HG02970 (cell line): ENCODE results near the gene FTO.
"Not testable (repeated sequence)": the region's sequence is repeated elsewhere in the genome, so short reads cannot be mapped to it uniquely, and the experiment has no call there.

ENCODE experiments used
- ATAC-seq: cut with Tn5 transposase; IDR thresholded peaks from one replicate; pipeline ENCODE4 v1.9.1; 2021; ENCODE audit warnings: mild to moderate bottlenecking, moderate library complexity, moderate number of reproducible peaks; ENCODE audit not compliant: unreplicated experiment, low FRiP score

FTO gene

DNA sequence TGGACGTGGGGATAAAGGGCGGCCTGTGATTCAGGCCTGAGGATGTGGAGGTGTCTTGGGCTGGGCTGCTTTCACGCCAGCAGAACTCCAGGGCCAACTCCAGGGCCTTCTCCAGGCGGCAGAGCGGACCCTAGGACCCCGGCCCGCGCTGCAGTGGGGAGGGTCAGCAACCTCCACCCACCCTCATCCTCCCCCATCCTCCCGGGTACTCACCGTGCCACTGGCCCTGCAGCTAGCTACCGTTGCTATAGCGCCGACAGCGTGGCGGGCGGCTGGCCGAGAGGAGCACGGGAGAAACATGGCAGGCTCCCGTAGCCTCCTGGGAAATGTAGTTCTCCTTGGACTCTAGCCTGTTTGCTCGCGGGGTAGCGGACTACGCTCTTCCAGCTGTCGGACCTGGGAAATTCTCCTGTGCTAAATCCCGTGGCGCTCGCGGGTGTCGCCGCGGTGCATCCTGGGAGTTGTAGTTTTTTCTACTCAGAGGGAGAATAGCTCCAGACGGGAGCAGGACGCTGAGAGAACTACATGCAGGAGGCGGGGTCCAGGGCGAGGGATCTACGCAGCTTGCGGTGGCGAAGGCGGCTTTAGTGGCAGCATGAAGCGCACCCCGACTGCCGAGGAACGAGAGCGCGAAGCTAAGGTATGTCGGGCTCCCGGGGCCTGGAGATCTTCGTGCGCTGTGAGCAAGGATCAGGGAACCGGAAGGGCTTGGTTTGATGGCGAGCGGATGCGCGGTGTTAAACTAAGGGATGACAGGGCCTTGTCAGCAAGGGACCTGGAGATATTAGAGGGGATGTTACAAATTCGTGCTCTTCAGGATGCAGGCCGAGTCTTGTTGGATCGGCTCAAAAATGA is at the start of gene FTO, which contains the start of gene RPGRIP1L:
Gene FTO (plus strand): TSS at position 567 of the 855 bp plus-strand sequence.
Gene RPGRIP1L (minus strand): TSS at position 270 of the 855 bp plus-strand sequence. CDS start 3,136 bp downstream, outside the sequence.
- ATAC-seq, result peak; percentile 99

DNA sequence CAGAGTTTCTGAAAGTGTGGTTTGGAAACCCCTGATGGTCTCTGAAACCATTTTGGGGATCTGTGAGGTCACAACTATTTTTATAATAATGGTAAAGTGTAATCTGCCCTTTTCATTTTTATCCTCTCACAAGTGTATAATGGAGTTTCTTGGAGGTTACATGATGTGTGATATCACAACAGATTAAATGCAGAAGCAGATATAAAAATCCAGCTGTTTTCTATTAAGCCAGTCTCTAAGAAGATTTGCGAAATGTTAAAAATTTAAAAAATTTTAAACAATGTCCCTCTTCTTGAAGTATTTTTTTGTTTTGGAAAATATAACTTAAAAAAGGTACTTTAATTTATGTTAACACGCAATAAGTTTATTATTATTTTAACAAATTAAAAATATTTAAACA is 49.0 kb upstream of the FTO start:
- no peak for ATAC-seq

DNA sequence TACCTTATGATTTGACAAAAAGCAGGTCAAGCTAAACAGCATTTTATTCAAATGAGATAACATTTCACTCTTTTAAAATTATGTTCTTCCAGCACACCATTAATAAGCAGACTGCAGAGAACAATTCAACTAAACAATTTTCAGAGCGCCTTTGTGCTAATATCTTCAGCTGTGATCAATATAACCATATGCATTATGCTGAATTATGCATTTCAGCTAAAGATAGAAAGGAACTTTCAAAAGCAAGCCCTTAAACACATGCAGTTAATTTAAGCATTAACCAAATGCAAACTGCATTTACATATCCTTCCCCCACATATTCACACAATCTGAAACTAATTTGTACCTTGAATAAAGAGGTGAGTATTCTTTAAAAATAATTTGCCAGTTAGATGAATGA is 41.9 kb upstream of the FTO start:
- no peak for ATAC-seq

DNA sequence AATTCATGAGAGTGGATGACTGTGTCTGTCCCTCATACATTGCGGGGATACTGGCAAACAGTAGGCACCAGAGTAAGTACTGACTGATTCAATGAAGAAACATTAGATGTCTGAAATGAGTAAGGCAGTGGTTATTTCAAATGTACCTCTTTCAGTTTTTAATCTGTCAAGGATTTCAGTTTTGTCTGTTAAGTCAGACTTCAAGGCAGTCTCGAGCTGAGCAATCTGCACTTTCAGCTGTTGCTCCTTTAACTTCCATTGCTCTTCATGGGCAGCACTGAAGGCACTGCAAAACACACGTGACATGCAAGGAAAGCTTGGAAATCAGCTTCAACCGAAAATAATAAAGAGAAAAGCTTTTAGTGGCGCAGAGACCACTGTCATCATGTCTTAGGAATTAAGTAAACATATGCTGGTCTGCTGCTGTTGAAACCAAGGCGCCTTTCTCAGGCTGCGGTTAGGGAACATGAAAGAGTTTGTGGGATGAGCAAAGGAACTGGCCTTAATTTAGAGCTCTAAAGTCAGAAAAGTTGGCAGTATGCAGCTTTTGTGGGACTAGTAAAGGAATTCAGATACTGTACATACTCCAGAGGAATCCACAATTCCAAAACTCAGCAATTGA is 39.1 kb upstream of the FTO start:
- no peak for ATAC-seq

DNA sequence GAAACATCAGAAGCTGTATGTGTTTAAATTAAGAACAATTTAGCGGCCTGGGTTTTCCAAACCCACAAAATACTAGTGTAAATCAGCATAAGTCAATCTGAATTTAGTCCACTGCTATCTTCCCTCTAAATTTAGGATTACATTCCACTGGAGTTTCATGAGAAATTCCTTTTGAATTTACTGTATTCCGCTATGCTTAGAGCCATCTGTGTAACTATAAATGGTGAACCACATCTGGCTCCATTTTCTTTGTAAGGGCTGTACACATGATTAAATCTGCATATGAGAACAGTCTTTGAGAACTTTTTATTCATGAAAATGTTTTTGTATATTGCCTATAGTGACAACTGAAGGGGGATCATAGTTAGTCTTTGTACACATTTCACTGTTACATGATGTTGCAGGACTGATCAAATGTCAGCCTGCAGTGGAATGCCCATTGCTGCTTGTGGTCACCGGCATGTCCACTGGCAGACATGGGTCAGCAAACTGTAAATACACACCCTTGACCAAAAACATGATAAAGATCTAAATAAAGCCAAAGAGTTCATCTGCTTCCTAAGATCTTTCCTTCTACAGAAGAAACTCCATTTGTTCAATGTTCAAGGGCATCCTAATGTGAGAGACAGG is 37.1 kb upstream of the FTO start:
- no peak for ATAC-seq

DNA sequence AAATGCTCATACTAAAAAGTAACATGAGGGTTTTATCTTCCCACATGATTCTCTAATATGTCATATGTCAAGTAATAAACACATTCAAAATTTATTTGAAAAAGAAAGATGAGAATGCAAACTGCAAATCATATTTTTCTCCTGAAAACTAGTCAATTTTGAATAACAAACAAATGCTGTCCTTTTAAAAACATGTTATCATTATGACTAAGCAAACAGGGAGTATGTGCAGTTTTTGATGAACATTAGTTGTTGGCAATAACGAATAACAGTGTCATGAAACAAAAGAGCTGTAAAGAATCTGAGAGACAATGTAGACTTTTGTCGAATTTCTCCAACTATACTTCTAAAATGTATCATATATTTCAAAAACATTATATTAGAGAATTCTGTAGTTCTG is 35.1 kb upstream of the FTO start:
- ATAC-seq, result no peak

DNA sequence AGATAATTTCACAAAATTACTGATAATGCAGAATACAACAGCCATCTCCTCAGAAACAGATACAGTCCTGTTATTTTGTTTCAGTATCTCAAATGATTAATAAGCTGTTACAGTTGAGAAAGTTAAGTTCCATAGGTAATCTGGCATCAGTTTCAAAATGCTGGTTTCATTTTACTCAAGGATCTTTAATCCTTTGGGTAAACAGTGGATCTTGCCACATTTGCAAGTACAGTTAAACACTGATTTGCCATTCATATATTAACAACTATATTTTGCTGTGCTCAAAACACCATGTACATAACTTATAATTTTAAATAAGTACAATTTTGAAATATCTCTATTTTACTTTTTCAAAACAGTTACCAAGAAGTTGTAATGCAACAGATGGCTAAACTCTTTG is 31.5 kb upstream of the FTO start:
- no peak for ATAC-seq

DNA sequence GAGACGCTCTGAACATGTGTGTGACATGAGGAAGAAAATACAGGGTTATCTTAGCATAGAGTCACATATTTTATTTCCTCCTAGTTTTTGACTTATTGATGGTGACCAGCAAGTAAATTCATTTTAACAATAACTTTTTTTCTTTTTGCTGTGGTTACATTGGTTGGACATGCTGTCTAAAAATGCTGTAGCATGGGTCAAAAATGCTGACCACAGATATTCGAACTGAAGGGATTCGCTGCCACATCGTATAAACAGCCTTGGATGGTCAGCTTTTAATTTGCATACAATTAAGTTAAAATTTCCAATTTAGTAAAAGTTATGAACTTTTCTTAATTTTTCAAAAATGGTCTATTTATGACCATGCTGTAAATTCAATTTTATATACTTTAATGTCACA is 30.8 kb upstream of the FTO start:
- no peak for ATAC-seq

DNA sequence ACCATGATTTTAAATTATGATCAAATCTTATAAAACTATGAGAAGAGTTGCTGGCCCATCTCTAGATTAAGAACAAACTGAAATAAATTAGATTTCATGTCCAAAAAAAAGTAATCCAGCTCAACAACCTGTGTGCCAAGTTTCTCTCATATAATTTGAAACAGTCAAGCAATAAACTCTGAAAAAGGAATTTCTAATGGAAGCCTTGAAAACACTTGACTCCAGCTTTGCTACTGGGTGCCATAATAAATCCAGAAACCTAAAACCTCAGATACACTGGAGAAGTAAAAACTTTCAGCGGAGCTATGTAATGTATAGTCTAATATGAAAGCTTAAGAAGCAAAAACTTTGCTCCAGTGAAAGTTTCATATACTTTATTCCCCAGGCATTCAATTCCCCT is 25.8 kb upstream of the FTO start:
- ATAC-seq, result no peak

DNA sequence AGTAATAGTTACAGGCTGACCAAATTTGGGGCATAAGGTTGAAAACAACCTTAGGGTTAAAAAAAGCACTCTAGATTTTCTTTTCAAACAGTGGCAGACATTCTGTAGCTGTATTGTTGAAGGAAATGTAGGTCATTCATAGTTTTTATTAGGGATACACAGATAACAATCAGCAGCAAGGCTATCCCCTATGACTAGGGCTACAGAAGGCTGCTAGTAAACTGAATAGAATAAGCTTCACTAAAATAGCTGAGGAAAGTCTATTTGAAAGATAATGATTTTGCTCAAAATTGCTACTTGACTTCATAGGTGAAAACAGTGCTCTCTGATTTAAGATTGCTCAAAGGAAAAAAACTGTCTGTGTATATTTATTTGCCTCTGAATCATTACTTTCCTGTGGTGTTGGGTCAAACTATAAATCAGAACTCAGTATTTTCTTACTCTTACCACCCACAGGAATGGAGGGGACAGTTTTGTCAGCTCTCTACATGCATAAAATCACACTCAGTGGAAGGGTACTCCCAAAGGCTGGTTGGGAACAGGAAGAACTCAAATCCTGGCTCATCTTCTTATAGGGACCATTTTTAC is 25.1 kb upstream of the FTO start:
- no peak for ATAC-seq

DNA sequence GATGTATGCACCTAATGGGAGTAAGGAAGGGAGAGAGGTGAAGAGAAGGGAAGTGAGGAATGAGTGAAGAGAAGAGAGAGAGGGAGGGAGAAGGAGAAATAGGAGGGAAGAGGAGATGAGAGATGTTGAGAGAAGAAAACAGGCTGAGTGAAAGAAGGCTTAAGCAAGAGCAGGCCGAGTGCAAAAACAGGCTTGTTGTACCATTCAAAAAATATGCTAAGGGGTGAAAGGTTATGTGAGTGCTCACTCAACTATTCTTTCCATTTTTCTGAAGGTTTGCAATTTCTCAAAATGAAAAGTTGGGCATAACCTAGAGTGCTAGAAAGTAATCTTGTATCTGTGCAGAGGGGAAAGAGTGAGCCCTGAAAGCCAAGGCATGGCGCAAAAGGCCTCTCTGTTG is 23.2 kb upstream of the FTO start:
- ATAC-seq, result no peak

DNA sequence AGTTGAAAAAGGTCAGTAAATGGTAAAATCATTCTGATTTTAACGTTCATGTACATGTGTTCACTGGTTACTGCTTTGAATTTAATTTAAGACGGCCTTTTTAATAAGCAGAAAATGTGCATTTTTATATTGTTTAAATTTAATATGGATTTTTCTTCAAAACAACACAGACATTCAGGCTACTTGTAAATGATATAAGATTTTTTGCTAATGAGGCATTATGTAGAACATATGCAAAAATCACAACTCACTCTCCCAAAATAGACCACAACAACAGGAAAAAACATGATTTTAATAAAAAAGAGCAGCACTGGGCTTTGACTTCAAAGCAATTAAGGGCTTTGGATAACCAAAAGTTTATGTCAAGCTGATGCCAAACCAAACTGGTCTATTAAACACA is 22.6 kb upstream of the FTO start:
- ATAC-seq, result no peak

DNA sequence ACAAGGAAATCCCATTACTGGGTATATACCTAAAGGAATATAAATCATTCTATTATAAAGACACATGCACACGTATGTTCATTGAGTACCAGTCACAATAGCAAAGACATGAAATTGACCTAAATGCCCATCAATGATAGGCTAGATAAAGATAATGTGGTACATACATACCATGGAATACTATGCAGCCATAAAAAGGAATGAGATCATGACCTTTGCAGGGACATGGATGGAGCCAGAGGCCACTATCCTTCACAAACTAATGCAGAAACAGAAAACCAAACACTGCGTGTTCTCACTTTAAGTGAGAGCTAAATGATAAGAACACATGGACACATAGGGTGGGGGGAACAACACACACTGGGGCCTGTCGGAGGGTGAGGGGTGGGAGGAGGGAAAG is 18.6 kb upstream of the FTO start:
- ATAC-seq, result not testable (repeated sequence)

DNA sequence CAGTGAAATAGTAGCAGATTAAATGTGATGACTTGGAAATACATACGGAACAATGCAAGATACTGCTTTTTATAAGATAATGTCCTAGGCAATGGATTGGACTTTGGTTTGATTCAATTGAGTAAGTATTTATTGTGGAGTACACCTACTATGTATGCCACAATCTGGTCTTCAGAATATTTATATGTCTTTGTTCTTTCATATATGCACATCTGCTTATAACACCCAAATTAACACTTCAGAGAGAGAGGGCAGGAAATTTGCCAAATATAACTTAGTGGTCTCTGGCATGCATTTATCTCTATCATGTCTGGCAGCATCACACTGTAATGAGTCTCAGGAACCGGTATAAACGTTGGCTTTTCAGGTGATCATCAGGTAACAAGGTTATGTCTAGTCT is 17.2 kb upstream of the FTO start:
- no peak for ATAC-seq

DNA sequence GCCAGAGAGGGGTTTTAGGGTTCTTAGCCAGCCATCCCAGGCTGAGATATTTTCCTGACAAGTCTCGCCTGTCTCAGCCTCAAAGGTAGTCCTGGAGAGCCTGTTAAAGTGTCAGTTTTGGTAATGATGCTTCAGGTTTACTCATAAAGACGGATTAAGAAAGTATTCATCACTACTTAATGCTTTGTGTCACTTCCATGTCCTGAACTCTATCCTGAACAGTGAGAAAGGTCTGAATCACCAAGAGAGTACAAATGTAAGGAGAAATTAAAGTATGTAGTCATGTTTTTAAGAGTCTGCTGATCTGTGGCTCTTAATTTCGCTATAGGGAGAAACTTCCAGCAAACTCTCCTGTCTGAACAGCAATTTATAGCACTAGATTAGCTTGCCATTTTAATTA is 14.3 kb upstream of the FTO start:
- no peak for ATAC-seq

DNA sequence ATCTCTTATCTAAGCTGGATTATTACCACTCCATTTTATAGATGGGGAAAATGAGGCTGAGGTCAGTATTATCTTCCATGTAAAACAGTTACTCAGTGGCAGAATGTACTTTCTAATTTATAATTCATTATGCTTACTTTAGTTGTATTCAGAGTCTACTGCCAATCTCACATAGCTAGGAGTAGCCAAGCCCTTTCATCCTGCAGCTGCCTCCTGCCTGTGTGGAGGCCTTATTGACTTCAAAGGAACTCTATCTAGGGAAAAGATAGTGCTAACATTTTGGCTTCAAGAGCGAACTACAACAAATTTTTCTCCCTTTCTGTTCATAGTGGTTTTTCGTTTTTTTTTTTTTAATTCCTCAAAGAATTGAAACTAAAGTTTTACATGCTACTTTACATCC is 13.2 kb upstream of the FTO start:
- ATAC-seq, result no peak

DNA sequence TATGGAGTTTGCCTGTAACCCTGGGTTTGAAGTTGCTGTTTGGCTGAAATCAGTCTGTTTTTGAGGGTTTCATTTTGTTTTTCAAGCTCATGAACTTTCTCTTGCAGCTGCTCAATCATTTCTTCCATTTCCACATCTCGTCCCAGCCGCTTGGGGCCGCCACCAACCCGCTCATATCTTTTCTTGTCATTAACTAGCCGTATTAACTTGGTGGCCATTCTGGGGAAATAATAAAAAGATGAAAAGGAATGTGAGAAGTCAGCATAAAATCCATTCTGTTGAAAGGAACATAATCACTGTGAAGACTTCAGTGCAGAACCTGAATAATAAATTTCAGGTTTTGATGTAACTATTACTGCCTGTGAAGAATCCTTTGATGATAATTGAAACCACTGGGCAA is 11.8 kb upstream of the FTO start:
- ATAC-seq, result no peak

DNA sequence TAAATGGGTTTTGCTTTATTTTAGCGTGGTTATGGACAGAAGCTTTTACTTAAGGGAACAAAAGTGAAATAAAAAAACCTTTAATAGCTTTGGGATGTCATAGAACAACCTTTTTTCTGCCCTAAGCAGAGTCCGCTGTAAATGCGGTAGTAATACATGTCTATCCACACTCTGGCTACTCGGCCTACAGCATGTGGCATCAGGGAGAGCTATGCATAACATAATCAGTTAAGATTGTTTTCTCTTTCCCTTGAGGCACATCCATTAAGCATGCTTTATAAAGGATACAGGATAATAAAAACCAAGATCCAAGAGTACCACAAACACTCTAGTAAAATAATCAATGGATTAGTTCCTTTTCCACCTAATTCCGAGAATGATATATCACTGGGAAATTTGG is 10.6 kb upstream of the FTO start:
- no peak for ATAC-seq

DNA sequence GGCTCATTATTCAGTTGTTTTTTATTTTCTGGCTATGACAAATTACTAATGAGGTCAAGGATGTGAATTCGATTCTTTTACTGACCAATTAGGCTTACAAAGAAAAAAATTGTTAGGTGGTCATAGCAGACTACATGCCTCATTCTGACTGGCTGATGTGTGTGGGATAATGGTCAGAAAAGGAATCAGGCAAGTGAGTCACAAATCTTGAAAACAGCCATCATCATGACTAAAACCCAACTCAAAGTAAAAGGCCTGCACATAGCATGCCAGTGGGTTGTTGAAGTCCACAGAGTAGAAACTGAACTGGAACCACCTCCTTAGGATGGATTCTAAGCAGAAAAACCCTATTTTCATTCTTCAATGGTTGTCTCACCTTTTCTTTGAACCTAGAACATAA is 8.9 kb upstream of the FTO start:
- no peak for ATAC-seq

DNA sequence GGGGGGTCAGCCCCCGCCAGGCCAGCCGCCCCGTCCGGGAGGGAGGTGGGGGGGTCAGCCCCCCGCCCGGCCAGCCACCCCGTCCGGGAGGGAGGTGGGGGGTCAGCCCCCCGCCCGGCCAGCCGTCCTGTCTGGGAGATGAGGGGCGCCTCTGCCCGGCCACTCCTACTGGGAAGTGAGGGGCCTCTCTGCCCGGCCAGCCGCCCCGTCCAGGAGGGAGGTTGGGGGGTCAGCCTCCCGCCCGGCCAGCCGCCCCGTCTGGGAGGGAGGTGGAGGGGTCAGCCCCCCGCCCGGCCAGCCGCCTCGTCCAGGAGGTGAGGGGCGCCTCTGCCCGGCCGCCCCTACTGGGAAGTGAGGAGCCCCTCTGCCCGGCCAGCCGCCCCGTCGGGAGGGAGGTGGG is 5.7 kb upstream of the FTO start:
- ATAC-seq, result not testable (repeated sequence)

DNA sequence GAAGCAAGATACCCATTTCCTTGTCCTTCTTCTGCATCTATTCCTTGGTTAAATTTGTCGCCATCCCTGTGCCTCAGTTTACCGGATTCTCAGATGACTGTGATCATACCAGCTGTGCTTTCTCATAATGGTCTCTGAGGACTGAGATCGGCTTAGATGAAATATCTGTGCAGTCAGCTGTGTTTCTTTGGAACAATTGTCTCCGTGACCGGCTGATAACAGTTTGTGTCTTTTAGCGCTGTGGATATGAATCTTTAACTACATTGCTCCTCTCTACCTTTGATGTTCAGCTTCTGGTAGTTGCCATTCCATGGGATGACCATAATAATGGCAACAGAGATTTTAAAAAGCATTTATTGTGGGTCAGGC is 473 bp downstream of the FTO start:
- no peak for ATAC-seq
